C1 segment of cervical spinal cord (tissue), 14 donors: Measurements from ENCODE around the gene DRD1.
A peak's percentile ranks its signal among the peaks of the same experiment; 100 is the strongest.
"Not testable (repeated sequence)": the region's sequence is repeated elsewhere in the genome, so short reads cannot be mapped to it uniquely, and the experiment has no call there.

Experiments
- DNase-seq, 14 donors: peaks; one replicate each; lab custom pipeline; 2025; lab: John Stamatoyannopoulos, UW

DRD1 gene

DNA sequence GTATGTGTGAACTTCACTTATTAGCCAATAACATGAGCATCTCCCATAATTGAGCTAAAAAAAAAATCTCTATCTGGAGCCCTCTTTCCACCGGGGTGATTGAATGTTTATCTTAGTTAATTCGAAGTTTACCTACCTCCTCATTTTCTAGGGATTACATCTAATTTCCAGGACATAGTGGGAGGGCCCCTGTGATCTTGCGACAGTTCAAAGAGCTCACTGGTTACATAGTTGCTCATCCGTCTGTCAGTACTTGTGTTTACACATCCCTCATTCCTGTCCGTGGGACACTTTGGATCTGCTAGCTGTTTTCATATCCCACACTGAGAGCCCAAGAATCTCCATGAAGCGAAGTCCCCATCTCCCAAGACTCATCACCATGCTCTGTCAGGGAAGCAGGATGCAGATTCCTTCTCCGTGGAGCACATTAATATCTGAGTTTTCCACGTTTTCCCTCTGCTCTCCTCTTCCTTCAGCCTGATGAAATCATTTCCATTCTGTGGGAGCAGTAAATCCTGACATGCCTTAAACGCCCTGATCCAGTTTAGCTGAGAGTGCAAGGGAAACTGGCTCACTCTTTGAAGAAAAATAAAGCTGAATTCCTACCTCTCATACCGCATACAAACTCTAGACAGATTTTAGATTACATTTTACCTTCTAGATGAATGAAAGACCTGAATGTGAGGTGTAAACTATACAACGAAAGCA, 24.2 kb upstream of the DRD1 start:
- no peak for DNase-seq

DNA sequence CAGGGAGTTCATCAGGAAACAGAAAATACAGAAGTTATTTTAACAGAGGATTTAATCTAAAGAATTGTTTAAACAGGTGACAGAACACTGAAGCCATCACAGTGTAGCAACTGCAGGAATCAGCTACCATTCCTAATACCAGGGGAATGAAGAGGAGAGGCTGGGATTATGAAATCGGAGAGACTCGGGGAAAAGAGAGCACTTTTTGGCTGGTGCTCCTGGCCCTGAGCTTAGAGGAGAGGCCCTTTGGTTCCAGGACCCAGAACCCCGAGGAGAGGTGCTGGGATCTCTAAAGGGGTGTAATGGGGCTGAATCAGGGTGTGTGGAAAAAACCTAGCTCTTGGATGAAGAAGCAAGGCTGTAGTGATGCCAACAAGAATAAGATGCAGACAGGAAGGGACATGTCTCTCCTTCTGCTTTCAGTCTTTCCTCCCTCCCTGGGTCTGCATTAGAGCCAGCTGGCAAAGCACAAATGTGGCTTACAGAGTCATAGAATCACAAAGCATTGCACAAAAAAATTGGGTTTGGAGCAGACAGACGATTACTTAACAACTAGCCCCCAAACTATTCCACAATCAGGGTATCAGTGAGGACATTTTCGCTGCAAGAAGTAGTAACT, 22.8 kb upstream of the DRD1 start:
- peak in 6 of 14 donors; percentile 3 to 25 (median 12) for DNase-seq

GRCh38 chr5:175465282-175465681, 21.3 kb upstream of the DRD1 start:
- DNase-seq, result no peak

DNA sequence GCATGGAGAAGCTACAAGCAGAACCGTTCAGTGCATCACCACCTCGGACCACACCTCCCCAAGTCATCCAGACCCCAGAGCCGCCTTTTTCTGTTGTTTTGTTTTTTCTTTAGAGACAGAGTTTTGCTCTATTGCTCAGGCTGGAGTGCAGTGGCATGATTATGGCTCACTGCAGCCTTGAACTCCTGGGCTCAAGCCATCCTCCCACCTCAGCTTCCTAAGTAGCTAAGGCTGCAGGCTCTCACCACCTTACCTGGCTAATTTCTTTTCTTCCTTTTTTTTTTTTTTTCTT, 20.9 kb upstream of the DRD1 start:
- no peak for DNase-seq

DNA sequence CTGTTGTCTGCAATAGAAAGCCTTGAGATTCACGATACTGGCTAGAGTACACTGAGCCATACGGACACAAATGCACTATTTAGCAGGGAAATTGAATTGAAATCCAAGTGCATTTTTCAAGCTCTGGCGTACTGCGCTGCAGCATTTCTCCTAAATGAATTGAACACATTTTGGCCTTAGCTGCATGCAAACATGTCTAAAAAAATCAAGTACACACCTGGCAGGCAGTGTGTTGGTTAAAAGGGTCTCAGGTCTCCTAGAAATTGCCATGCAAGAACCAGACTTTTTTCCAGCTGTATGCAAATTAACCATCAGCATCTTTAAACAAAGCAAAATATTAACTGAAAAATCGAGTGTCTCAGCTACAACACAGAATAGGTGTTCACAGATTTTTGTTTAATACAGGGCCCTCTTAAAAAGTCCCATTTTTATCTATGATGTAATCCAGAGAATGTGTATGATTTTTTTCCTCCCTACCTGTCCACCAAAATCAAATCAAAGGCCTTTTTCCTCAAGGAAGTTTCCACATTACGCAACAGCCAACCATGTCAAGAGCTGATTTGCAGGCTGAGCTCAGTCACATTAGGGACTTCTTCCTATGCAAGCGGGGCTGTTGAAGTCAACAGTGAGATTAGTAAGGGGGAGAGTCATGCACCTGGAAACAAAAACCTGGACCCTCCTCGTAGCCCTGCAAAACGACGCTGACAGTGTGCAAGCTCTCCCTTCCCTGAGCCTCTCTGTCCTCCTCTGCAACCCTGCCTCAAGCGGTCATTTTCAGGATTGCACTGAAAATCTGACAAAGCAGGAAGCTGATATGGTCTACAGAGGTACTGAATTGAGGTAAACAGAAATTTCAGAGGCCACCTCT, 20.3 kb upstream of the DRD1 start:
- peak in 9 of 14 donors; percentile 5 to 56 (median 27) for DNase-seq

DNA sequence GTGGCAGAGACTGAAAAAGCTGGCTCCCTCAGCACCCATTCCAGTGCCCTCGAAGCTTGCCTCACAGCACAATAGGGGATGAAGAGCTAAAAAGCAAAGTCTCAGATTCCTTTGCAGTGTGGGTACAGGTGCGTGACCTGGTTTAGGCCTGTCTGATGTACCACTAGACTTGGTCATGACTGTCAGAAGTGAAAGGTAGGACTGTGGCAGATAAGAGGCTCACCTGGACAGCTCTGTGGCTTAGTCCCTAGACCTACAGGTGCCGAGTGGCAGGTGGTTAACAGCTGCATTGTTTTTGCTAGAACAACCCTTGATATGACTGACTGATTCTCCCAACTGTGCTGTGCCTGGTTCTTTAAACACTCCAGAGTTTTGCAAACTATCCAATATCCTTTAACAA, 19.7 kb upstream of the DRD1 start:
- DNase-seq, result no peak

GRCh38 chr5:175461370-175461769, 17.4 kb upstream of the DRD1 start:
- no peak for DNase-seq

GRCh38 chr5:175460552-175460951, 16.6 kb upstream of the DRD1 start:
- no peak for DNase-seq

DNA sequence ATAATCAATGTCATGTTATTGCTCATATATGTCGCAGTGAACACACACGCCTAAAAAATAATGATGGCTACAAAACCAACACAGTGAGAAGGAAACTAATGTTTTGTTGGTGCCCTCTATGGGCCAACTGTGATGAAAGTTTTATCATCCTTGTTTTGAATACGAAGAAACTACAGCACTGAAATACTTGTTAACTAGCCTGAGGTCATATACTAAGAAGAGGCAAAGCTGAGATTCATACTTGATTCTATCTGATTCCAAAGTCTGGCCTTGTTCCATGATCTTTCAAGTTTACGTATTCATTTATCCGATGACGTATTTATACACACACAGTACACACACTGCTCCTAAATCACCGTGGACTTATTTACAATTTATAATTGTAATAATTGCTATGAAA, 16.1 kb upstream of the DRD1 start:
- DNase-seq, result no peak

GRCh38 chr5:175457466-175457865, 13.5 kb upstream of the DRD1 start:
- DNase-seq, result no peak

GRCh38 chr5:175456105-175456742, 12.2 kb upstream of the DRD1 start:
- no peak for DNase-seq

GRCh38 chr5:175454338-175454737, 10.4 kb upstream of the DRD1 start:
- DNase-seq, result not testable (repeated sequence)

DNA sequence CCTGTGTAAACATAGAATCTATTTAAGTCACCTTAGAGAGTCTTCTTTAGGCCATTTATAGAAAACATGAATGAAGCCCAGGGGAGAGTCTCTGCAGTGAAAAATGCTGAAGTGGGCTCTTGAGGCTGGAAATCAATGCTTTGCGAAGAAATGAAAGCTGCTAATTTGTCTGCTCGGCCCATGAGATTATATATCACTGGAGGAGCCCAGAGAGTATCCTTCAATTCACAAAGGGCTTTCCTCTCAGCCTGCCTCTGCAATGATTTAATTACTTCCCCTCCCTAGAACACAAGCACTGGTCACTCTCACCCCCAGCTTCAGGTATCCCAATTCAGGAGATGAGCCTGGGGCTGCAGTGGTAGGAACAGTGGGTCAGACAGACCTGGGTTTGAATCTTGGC, 8.2 kb upstream of the DRD1 start:
- DNase-seq, result no peak

GRCh38 chr5:175448276-175448675, 4.3 kb upstream of the DRD1 start:
- DNase-seq, result no peak

- DNase-seq, result no peak
These were observed 3.6 kb upstream of the DRD1 start for GRCh38 chr5:175447571-175447970.

DNA sequence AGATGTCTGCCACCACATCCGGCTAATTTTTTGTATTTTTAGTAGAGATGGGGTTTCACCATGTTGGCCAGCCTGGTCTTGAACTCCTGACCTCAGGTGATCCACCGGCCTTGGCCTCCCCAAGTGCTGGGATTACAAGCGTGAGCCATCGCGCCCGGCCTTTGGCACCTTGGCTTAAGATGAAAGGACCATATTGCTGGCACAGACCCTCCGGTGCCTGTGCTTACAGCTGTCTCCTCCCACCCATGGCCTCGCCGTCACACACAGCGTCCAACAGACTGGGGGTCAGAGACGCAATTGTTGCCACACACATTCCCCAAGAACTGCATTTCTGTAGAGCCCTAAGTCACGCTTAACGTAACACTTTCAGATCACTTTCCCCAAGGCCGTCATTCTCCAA, 2.4 kb upstream of the DRD1 start:
- not testable (repeated sequence) for DNase-seq

GRCh38 chr5:175444905-175445456, 999 bp upstream of the DRD1 start:
- DNase-seq, result no peak

DNA sequence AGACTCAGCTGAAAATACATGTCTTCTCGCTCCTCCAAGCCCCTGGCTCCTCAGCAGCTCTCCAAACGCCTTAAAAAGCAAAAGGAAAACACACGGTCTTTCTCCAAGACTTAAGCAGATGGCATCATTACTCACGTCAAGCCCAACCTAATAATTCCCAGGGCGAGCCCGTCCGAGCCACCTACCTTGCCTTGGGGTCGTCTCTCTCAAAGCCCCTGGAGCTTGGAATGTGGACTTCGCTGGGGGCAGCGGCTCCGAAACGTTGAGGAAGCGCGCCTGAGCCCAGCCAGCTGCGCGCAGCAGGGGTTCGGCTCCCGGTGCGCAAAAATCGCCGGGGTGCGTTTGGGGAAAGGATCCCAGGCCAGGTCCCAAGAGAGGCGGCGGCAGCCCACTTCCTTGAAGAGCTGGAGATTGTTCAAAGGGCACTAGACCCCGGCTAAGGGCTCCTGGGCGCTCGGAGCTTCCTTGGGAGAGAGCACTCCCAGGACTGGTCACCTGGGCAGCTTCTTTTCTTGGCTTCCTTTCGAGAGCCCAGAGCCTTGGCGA, 395 bp downstream of the DRD1 start:
- DNase-seq, result no peak

DNA sequence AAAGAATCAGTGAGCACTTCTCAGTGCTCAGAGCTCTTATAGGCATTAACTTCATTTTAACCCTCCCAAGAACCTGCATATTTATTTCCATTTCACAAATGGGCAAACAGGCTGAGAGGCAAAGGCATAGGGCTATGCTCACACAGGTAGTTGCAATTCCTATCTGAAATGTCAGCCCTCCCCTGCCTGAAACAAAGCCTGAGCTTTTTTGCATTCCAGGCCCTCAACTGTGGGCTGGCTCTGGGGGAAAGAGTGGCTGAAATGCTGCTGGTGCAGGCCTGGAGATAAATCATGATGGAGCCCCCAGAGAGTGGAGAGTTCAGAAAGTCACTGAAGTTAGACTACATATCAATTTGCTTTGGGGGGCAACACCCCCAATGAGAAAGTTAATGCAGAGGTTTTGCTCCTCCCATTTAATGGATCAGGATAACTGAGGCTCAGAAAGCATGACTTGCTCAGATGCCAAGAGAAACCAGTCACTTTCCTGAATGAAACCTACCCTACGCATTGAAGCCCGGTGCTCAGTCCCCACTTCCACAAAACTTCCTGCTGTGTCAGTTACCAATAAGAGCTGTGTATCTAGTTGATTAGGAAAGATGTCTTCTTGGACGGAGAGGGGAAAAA, 5.6 kb downstream of the DRD1 start:
- no peak for DNase-seq

DNA sequence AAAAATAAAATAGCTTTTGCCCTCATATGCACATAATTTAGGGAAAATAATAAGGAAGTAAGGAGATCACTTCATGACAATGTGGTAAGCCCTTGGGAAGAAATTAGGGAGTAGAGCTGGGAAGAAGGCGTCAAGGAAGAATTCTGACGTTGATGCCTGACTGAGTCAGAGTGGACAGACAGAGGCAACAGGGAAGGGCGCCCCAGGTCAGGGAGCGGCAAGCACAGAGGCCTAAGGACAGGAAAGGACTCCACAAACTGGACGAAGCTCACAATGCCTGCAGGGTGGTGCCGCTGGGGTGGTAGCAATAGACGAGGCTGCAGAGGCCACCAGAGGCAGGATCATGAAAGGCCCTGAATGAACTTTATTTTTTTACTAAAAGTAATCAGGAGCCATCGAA, 7.6 kb downstream of the DRD1 start:
- DNase-seq, result no peak

DNA sequence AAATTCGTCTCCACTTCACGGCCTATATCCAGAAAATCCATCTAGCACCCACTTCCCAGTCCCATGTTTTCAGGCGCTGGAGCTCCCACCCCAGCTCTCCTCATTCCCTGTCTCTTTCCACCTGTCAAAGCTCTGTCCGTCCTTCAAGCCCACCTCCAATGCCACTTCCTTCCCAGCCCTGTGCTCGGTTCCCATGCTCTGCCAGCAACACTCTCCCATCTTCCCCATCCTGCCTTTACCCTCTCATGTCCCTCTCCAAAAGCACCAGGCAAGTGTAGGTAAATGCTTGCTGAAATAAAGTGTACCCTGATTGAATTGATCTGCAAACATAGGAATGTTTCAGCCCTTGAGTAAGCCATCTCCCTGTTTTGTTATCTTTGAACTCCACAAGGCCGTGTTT, 9.2 kb downstream of the DRD1 start:
- DNase-seq, result no peak
